Omental fat pad (tissue), 4 donors: Measurements from ENCODE around the gene FXR2. TPM values are rescaled to one million over a fixed set of nuclear protein-coding genes. Genes with fewer than 3 reads are reported as not detected.

Experiments
- ATAC-seq: fragments of 150-250 bp; one replicate; pipeline ENCODE4 v1.9.1; 2016; ENCODE audit warnings: mild to moderate bottlenecking, moderate library complexity; ENCODE audit not compliant: low FRiP score
- DNase-seq: peaks from one replicate; pipeline ENCODE4 v3.0.0-alpha.2; 2019; ENCODE audit warnings: low spot score
- total RNA-seq, 4 donors: library from RNA; depleted of rRNA; stranded (reverse); fragments of >200 nt; gene quantifications; one replicate each; pipeline ENCODE4 v1.1.0, GENCODE V29; 2016
- TF ChIP-seq, protein P1 (sequence below), 3 donors: fragments of 450-650 bp; IDR thresholded peaks; one replicate each; pipeline ENCODE4 v1.5.1; 2016 to 2017; ENCODE audit warnings: antibody characterized with exemption in 3 of 3, mild to moderate bottlenecking in 3 of 3, moderate library complexity in 2 of 3

Gene FXR2
- total RNA-seq, 4 donors from 2014 or later = 17.8 to 30.3 (median 22.7) TPM

DNA sequence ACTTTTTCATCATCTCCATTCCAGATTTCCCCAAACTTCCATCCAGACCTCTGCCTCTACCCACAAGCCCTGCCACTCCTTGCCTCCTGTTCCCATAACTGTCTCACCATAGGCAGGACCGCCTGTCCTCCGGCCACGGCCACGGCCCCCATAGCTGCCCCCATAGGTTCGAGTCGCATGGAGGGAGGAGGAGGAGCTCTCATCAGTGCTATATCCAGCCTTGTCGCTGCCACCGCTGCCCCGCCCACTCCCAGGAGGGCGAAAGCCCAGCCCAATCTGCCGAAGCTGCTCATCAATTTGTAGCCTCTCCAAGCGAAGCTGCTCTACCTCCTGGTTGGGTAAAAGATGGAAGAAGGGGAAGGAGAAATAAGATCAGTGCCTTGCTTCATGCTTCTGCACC is 21.4 kb downstream of the FXR2 start:
- TF ChIP-seq, protein P1, sequence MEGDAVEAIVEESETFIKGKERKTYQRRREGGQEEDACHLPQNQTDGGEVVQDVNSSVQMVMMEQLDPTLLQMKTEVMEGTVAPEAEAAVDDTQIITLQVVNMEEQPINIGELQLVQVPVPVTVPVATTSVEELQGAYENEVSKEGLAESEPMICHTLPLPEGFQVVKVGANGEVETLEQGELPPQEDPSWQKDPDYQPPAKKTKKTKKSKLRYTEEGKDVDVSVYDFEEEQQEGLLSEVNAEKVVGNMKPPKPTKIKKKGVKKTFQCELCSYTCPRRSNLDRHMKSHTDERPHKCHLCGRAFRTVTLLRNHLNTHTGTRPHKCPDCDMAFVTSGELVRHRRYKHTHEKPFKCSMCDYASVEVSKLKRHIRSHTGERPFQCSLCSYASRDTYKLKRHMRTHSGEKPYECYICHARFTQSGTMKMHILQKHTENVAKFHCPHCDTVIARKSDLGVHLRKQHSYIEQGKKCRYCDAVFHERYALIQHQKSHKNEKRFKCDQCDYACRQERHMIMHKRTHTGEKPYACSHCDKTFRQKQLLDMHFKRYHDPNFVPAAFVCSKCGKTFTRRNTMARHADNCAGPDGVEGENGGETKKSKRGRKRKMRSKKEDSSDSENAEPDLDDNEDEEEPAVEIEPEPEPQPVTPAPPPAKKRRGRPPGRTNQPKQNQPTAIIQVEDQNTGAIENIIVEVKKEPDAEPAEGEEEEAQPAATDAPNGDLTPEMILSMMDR (IDR thresholded peaks at IDR 0.05) = no peak
- no peak for DNase-seq
- ATAC-seq = no peak

DNA sequence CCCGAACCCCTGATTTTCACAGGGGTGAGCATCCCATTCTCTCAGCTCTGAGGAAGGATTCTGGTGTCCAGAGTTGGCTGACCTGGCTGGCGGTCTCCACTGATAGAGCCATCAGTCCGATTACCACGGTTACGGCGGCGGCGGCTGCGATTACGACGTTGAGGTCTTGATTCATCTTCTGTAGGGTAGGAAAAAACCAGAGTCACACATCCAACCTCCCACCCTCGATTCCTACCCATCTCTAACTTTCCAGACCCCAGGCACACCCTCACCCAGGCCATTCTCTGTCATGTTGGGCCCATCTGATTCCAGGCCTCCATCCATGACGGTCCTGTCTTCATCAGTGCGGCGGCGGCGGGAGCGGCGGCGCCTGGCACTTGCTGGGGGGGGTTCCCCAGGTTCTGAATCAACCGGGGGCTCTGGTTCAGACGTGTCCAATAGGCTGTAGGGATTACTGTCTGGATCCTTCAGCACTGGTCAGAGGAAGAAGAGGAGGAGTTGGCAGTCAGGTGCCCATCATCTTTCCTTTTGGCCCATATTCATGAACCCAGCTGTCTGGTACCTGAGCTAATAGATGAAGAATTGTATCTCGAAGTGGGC is 22.2 kb downstream of the FXR2 start:
- no peak for ATAC-seq
- TF ChIP-seq, protein P1 (IDR thresholded peaks at IDR 0.05) = no peak
- no peak for DNase-seq

DNA sequence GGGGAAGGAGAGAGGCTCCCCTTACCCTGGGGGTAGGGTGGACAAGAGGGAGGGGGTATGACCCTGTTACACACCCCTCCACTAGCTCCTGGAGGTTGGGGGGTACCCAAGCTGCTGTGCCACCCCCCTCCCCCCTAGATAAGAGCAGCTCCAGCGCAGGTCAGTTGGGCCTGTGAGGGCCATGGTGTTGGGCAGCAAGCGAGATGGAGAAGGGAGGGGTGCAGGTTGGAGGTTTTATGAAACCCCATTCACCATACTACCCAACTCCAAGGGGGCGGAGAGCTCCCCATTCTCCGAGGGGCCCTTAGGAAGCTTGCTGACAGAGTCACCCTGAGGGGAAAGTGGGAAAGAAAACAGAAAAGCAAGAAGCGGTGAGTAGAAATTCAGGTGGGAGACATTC is 23.1 kb downstream of the FXR2 start:
- TF ChIP-seq, protein P1 (IDR thresholded peaks at IDR 0.05) = no peak
- ATAC-seq = no peak

DNA sequence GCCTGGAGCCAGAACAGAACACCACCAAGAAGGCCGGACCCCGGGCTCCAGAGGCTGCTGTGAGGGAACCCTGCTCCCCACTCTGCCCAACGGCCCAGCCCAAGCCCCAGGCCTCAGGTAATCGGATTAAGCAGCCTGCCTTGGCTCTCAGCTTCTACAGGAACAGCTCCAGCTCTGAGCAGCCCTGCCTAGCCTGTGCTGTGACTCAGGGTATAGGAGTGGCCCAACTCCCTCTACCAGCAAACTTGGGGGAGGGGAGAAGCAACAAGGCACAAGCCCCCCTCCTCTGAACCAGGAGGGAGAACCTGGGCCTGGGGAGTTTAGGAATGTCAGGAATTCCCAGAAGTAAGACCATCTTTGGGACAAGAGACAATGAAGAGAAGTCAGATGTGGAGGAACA is 24.0 kb downstream of the FXR2 start:
- DNase-seq (no peak), ATAC-seq (no peak)
- TF ChIP-seq, protein P1 (IDR thresholded peaks at IDR 0.05) = no peak

More for the DNA sequence above, 23.1 kb downstream of the FXR2 start:
- no peak for DNase-seq

DNA sequence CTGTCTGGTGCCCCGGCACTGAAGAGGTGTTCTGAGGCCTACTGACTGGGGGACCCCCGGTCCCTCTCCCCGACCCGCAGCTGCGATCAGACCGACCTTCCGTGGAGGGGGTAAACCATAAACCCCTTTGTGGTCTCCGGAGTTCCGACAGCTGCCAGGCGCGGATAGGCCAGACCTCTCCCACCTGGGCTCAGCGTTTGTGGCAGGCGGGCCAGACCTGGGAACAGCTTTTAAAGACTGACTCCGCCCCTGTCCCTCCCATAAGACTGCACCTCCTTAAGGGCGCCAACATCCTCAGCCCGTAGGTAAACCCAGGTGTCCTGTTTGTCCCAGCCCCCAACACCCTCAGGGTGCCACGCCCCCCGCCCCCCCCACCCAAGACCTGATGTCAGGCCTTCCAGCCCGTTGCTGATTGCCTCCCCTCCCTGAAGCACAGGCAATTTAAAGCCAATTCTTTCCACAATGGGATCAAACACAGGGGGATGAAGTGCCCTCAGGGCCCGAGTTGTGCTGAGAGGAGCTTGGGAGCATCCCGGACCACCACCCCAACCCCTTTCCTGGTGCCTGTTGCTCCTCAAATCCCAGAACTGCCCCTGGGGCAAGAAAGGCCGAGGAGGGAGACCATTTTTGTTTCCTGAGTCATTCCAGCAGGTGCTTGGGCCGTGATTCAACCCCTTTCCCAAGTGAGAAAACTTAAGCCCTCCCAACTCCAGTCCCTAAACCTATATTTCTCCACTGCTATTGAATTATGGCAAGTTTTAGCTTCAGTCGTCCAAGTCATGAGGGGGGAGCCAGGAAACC is 24.6 kb downstream of the FXR2 start, which contains the start of gene SOX15:
Gene SOX15 (minus strand): TSS at position 204 of the 801 bp plus-strand sequence. CDS start 418 bp downstream, outside the sequence.
- no peak for ATAC-seq
- DNase-seq = no peak

DNA sequence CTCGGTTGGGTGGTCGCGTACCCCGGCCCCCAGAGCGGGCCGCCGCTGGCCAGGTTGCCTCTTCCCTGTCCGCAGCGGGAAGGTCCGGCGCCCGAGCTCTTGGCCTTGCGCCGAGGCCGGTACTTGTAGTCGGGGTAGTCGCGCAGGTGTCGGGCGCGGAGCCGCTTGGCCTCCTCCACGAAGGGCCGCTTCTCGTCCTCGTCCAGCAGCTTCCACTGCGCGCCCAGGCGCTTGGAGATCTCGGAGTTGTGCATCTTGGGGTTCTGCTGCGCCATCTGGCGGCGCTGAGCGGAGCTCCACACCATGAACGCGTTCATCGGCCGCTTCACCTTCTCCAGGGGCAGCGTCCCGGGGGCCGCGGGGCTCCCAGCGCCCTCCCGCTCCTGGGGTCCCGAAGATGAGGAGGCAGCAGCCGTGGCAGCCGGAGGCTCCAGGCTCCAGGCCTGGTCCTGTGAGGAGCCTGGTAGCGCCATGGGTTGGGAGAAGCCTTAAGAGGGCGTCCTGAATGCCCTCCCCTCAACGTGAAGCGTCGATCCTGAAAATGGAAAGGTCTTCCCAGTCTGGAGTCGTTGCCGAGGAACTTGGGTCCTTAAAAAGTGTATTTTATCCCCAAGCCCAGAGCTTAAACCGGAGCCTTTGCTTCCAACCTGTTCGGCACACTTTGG is 25.4 kb downstream of the FXR2 start:
- TF ChIP-seq, protein P1 (IDR thresholded peaks at IDR 0.05) = peak in 2 of 3 donors; percentile 33 to 47
- DNase-seq = peak; percentile 64
- peak; percentile 70 for ATAC-seq

More for the DNA sequence above, 24.6 kb downstream of the FXR2 start, which contains the start of gene SOX15:
- TF ChIP-seq, protein P1 (IDR thresholded peaks at IDR 0.05) = no peak
